WTC11 (cell line): Measurements from ENCODE around the gene CDC14C. TPM values are rescaled to one million over a fixed set of nuclear protein-coding genes. Genes with fewer than 3 reads are reported as not detected.

Source experiments
- ATAC-seq: fragments of 200-7000 bp; cut with Tn5 transposase; 2 replicates; pipeline ENCODE4 v1.10.0; 2021; ENCODE audit warnings: mild to moderate bottlenecking, moderate library complexity
- CTCF ChIA-PET: fragments of 300-600 bp; sonication (Branson Sonifier 250); formaldehyde crosslinking; loops from one replicate; lab custom pipeline; 2021; ENCODE audit warnings: antibody characterized with exemption; lab: Charles Lee
- POLR2A ChIA-PET: fragments of 350-600 bp; sonication (Branson Sonifier 250); formaldehyde crosslinking; loops from one replicate; lab custom pipeline; 2021; ENCODE audit warnings: antibody characterized with exemption; lab: Charles Lee
- DNase-seq: peaks from one replicate; pipeline ENCODE4 v3.0.0; 2021; ENCODE audit warnings: low spot score
- H3K27ac Mint-ChIP-seq: 2 replicates; pipeline ENCODE4 v1.8.0; 2021; ENCODE audit warnings: mixed read lengths
- H3K27me3 Mint-ChIP-seq: 2 replicates; pipeline ENCODE4 v1.8.0; 2021; ENCODE audit warnings: low read depth, mild to moderate bottlenecking, moderate library complexity, mixed read lengths
- H3K36me3 Mint-ChIP-seq: 2 replicates; pipeline ENCODE4 v1.8.0; 2021; ENCODE audit warnings: mixed read lengths
- H3K4me1 Mint-ChIP-seq: 2 replicates; pipeline ENCODE4 v1.8.0; 2022; ENCODE audit warnings: mixed read lengths
- H3K4me3 Mint-ChIP-seq: 2 replicates; pipeline ENCODE4 v1.8.0; 2021; ENCODE audit warnings: mild to moderate bottlenecking, moderate library complexity, mixed read lengths
- H3K9me3 Mint-ChIP-seq: 2 replicates; pipeline ENCODE4 v1.8.0; 2021; ENCODE audit warnings: mixed read lengths
- CDX4 ChIP-seq: fragments of 250-450 bp; sonication (Bioruptor Pico); IDR thresholded peaks from 2 replicates; pipeline ENCODE4 v1.9.0; 2021; ENCODE audit warnings: moderate library complexity, mild to moderate bottlenecking, inconsistent platforms, borderline replicate concordance
- CREB1 ChIP-seq: sonication (generic); formaldehyde crosslinking; IDR thresholded peaks from 2 replicates; pipeline ENCODE4 v1.8.0; 2023; ENCODE audit warnings: mild to moderate bottlenecking, missing genetic modification reagents
- CREM ChIP-seq: sonication (generic); formaldehyde crosslinking; IDR thresholded peaks from 2 replicates; pipeline ENCODE4 v1.8.1; 2022; ENCODE audit warnings: mild to moderate bottlenecking, missing genetic modification reagents, moderate library complexity
- FOXJ3 ChIP-seq: sonication (generic); formaldehyde crosslinking; IDR thresholded peaks from 2 replicates; pipeline ENCODE4 v1.9.0; 2021; ENCODE audit warnings: missing genetic modification reagents, mild to moderate bottlenecking, borderline replicate concordance
- FOXP1 ChIP-seq: sonication (generic); formaldehyde crosslinking; IDR thresholded peaks from 2 replicates; pipeline ENCODE4 v1.8.0; 2022; ENCODE audit warnings: missing genetic modification reagents, mild to moderate bottlenecking, moderate library complexity, borderline replicate concordance
- FOXP4 ChIP-seq: sonication (generic); formaldehyde crosslinking; IDR thresholded peaks from 2 replicates; pipeline ENCODE4 v1.8.0; 2022; ENCODE audit warnings: mild to moderate bottlenecking, missing genetic modification reagents
- JAZF1 ChIP-seq: fragments of 250-450 bp; sonication (Bioruptor Pico); IDR thresholded peaks from 2 replicates; pipeline ENCODE4 v1.9.0; 2021; ENCODE audit warnings: moderate library complexity, mild to moderate bottlenecking, inconsistent platforms
- MLX ChIP-seq: sonication (generic); formaldehyde crosslinking; IDR thresholded peaks from 2 replicates; pipeline ENCODE4 v1.8.1; 2023; ENCODE audit warnings: mild to moderate bottlenecking, missing genetic modification reagents, moderate library complexity
- NFATC4 ChIP-seq: fragments of 250-450 bp; sonication (Bioruptor Pico); IDR thresholded peaks from 2 replicates; pipeline ENCODE4 v1.9.0; 2021; ENCODE audit warnings: mild to moderate bottlenecking
- NFYB ChIP-seq: sonication (generic); formaldehyde crosslinking; conservative IDR thresholded peaks from 2 replicates; pipeline ENCODE4 v1.8.0; 2022; ENCODE audit warnings: low read depth, missing genetic modification reagents
- NR2C2 ChIP-seq: sonication (generic); formaldehyde crosslinking; IDR thresholded peaks from 2 replicates; pipeline ENCODE4 v1.8.0; 2022; ENCODE audit warnings: mild to moderate bottlenecking, missing genetic modification reagents
- SMAD3 ChIP-seq: sonication (generic); formaldehyde crosslinking; IDR thresholded peaks from 2 replicates; pipeline ENCODE4 v1.8.0; 2022; ENCODE audit warnings: missing genetic modification reagents, mild to moderate bottlenecking, borderline replicate concordance
- USF1 ChIP-seq: sonication (generic); formaldehyde crosslinking; IDR thresholded peaks from 2 replicates; pipeline ENCODE4 v1.8.0; 2022; ENCODE audit warnings: mild to moderate bottlenecking, missing genetic modification reagents
- USF2 ChIP-seq: sonication (generic); formaldehyde crosslinking; IDR thresholded peaks from 2 replicates; pipeline ENCODE4 v1.8.1; 2023; ENCODE audit warnings: mild to moderate bottlenecking, missing genetic modification reagents, moderate library complexity
- ZBTB21 ChIP-seq: sonication (generic); formaldehyde crosslinking; IDR thresholded peaks from 2 replicates; pipeline ENCODE4 v1.8.1; 2023; ENCODE audit warnings: mild to moderate bottlenecking, missing genetic modification reagents, borderline replicate concordance
- ZNF281 ChIP-seq: sonication (generic); formaldehyde crosslinking; IDR thresholded peaks from 2 replicates; pipeline ENCODE4 v1.8.0; 2023; ENCODE audit warnings: mild to moderate bottlenecking, missing genetic modification reagents
- ZNF423 ChIP-seq: fragments of 250-450 bp; sonication (Bioruptor Pico); IDR thresholded peaks from 2 replicates; pipeline ENCODE4 v2.1.2; 2022; ENCODE audit warnings: mild to moderate bottlenecking, moderate library complexity
- ZSCAN18 ChIP-seq: fragments of 250-450 bp; sonication (Bioruptor Pico); IDR thresholded peaks from 2 replicates; pipeline ENCODE4 v2.1.2; 2022; ENCODE audit warnings: mild to moderate bottlenecking, moderate library complexity
- total RNA-seq: library from RNA; stranded (reverse); gene quantifications from 3 replicates; pipeline ENCODE4 v1.2.3, GENCODE V29; 2021
- TF ChIP-seq, protein P1 (sequence below): sonication (generic); formaldehyde crosslinking; IDR thresholded peaks from 2 replicates; pipeline ENCODE4 v1.8.0; 2023; ENCODE audit warnings: missing genetic modification reagents
- TF ChIP-seq, protein P2 (sequence below): sonication (generic); formaldehyde crosslinking; IDR thresholded peaks from 2 replicates; pipeline ENCODE4 v1.8.1; 2023; ENCODE audit warnings: mild to moderate bottlenecking, moderate library complexity, missing genetic modification reagents

Gene CDC14C
- total RNA-seq, 1 experiment from 2014 or later = 0.07 TPM

DNA sequence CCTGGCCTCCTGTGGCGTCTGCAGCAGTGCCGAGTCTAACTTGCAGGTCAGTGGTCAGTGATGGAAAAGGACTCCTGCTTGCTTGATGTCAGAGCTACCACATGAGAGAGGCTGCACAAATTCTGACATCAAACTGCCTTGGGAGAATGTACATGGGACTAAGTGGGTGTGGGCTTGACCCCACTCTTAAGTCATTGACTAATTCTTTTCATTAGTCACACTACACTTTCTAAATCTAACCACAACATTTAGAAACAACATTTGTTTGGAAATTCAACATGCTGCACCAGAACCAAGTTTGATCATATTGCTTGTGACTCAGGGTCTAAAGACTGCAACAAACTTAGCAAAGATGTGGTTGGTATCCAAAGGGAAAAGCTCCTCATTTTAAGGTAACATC is 24.4 kb upstream of the CDC14C start (continued):
- TF ChIP-seq FOXJ3 (CRISPR knock-in tag) = no peak

GRCh38 chr7:48901966-48902365 is 22.4 kb upstream of the CDC14C start:
- peaks cover 6% of the 10 kb centered on the region for H3K36me3 Mint-ChIP-seq
- no peak for ATAC-seq
- H3K4me1 Mint-ChIP-seq = no peaks in the 10 kb centered on the region
- DNase-seq = no peak
- H3K27me3 Mint-ChIP-seq = no peaks in the 10 kb centered on the region
- TF ChIP-seq, protein P1, sequence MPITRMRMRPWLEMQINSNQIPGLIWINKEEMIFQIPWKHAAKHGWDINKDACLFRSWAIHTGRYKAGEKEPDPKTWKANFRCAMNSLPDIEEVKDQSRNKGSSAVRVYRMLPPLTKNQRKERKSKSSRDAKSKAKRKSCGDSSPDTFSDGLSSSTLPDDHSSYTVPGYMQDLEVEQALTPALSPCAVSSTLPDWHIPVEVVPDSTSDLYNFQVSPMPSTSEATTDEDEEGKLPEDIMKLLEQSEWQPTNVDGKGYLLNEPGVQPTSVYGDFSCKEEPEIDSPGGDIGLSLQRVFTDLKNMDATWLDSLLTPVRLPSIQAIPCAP (CRISPR knock-in tag) = no peak
- no peak for TF ChIP-seq CDX4 (CRISPR knock-in tag)
- no peak for TF ChIP-seq MLX (CRISPR knock-in tag)
- no peak for TF ChIP-seq JAZF1 (CRISPR knock-in tag)
- TF ChIP-seq NR2C2 (CRISPR knock-in tag) = no peak
- no peak for TF ChIP-seq ZNF281
- TF ChIP-seq SMAD3 (CRISPR knock-in tag) = no peak
- no peak for TF ChIP-seq ZBTB21 (CRISPR knock-in tag)
- no peak for TF ChIP-seq CREB1 (CRISPR knock-in tag)
- TF ChIP-seq FOXP4 (CRISPR knock-in tag) = no peak
- no peak for TF ChIP-seq FOXP1 (CRISPR knock-in tag)
- no peak for TF ChIP-seq USF2 (CRISPR knock-in tag)
- TF ChIP-seq ZSCAN18 = no peak
- TF ChIP-seq, protein P2, sequence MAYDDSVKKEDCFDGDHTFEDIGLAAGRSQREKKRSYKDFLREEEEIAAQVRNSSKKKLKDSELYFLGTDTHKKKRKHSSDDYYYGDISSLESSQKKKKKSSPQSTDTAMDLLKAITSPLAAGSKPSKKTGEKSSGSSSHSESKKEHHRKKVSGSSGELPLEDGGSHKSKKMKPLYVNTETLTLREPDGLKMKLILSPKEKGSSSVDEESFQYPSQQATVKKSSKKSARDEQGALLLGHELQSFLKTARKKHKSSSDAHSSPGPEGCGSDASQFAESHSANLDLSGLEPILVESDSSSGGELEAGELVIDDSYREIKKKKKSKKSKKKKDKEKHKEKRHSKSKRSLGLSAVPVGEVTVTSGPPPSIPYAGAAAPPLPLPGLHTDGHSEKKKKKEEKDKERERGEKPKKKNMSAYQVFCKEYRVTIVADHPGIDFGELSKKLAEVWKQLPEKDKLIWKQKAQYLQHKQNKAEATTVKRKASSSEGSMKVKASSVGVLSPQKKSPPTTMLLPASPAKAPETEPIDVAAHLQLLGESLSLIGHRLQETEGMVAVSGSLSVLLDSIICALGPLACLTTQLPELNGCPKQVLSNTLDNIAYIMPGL = no peak
- no peak for TF ChIP-seq CREM
- TF ChIP-seq USF1 (CRISPR knock-in tag) = no peak
- TF ChIP-seq NFYB (CRISPR knock-in tag) = no peak
- TF ChIP-seq ZNF423 (CRISPR knock-in tag) = no peak
- no peak for TF ChIP-seq NFATC4
- H3K9me3 Mint-ChIP-seq = peaks cover 30% of the 10 kb centered on the region
- no peak overlapping the region for H3K27ac Mint-ChIP-seq
- CTCF ChIA-PET = no interaction called here
- no peak overlapping the region for H3K4me3 Mint-ChIP-seq
- POLR2A ChIA-PET = no interaction called here
